NCI-H510A (cell line): ENCODE data around the gene RARRES2.
"Not testable (repeated sequence)": the region's sequence is repeated elsewhere in the genome, so short reads cannot be mapped to it uniquely, and the experiment has no call there.

ENCODE experiments used
- DNase-seq: peaks from one replicate; lab custom pipeline; 2025; lab: John Stamatoyannopoulos, UW

RARRES2 gene

DNA sequence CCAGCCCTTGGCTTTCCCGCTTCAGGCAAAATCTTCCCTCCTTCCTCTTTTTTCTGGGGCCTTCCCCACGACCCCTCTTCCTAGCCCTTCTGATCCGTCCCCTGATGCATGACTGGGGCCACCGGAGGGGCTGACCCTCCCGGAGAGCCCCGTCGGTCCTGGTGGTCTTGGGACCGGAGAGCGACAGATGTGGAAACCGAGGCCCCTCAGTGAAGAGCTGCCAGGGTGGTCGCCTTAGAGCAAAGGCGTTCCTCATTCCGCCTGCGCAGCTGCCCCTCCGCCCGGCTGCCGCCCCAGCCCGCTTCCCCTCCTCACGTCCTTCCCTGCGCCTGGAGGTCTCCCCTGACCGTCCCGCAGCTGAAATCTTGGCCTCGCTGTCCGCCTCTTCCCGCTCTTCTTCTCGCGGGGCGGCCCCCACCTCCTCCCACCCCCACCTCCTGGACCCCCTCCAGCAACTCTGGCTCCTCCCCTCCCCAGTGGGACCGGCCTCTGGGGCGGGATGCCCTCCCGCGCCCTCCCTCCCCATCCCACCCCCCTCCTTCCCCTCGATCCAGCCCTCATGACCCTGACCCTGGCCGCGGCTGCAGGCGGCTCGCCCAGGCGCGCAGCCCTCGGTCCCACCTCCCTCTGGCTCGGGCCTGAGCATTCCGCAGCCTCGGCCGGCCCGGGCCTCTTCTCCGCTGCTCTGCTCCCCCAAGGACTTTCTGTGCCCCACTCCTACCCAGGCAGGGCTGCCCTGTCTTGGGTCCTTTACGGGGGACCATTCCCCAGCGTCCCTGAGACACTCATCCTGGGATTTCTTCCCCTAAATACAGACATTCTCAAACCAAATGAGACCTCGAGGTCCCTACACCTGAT lies at the start of gene RARRES2:
RARRES2 (minus strand) TSS at position 367 of the 858 bp plus-strand sequence. CDS start 1,020 bp downstream, outside the sequence.
- DNase-seq, result no peak

- no peak for DNase-seq
Measured at GRCh38 chr7:150390205-150390604, 48.8 kb upstream of the RARRES2 start.

DNA sequence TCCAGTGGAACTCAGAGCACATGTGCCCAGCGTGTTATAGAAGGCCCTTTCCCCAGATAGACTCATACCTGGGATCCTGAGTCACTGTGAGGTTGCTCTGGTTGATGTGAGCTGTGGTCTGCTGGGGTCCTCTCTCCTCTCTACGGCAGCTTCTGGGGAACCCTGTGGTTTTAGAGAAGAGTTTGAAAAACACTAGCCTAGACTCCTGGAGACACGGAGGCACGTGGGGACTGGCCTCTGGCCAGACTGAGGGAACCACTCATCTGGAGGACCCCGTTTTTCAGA lies 48.0 kb upstream of the RARRES2 start:
- DNase-seq, result no peak

- peak; percentile 29 for DNase-seq
Measured at GRCh38 chr7:150388709-150389531, 47.5 kb upstream of the RARRES2 start.

DNA sequence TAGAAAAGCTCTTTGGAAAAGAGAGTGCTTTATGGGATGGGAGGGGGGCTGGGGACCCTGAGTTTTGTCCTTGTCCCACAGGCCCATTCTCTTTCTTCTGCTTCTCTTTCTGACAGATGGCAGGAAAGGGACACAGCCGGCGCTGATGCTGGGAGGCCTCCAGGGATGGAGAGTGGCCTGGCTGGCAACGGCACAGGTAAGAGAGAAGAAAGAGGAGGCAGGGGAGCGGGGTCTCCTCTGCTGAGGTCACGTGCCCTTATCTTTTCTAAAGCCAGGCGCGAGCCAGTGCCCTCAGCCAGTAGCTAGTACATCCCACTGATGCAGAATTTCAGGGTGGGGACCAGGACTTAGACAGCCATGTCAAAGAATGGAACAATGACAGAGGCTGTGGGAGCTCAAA lies 46.9 kb upstream of the RARRES2 start:
- no peak for DNase-seq

GRCh38 chr7:150385884-150386283 lies 44.5 kb upstream of the RARRES2 start:
- not testable (repeated sequence) for DNase-seq

GRCh38 chr7:150385302-150385723 lies 43.9 kb upstream of the RARRES2 start:
- no peak for DNase-seq

GRCh38 chr7:150384406-150385301 lies 43.2 kb upstream of the RARRES2 start:
- DNase-seq, result no peak

- peak; percentile 91 for DNase-seq
Measured at GRCh38 chr7:150383710-150384397, 42.4 kb upstream of the RARRES2 start.

GRCh38 chr7:150382844-150383225 lies 41.4 kb upstream of the RARRES2 start:
- DNase-seq, result no peak

DNA sequence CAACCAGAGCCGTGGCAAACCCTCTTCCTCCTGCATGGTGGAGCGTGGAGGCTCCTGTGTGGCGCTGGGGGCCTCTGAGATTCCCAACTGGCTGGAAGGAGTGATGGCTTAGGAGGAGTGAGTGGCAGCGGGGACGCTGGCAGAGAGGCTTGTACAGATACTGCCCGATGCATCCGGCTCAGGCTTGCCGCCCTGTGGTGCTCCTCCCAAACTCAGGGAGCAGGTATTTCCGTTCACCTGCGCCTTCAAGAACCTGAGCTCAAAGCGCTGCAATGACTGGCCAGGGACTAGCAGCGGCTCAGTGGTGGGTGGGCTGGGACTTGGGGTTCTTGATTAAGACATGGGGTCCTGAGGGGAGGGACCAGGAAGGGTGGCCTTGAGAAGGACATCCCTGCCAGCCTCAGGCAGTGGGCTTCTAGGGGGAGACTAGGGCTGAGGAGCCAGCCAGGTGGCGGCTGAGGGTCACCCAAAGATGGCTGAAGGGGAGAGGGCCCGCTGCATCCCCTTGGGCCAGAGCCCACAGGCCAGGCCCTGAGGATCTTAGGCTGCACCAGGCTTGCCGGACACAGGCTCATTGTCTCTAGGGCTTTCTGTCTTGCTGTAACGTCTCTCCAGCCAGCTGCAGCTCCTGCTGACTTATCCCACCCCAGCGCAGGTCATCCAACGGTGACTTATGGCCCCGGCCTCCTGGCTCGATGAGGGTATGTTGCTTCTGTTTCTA lies 40.9 kb upstream of the RARRES2 start:
- no peak for DNase-seq

DNA sequence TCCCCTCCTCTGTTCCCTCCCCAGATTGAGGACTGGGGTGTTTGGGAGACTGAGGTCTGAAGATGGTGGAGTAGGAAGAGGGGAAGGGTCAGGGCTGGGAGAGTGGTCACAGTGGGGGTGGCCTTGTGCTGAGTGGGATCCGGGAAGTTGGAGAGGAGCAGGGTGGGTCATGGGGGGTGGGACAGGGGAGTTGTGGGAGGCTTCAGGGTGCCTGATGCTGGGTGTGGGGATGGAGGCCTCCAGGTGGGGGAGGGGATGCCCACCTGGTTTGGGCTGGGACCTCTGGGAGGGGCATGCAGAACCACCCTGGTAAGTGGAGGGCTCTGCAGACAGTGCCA lies 40.3 kb upstream of the RARRES2 start:
- DNase-seq, result no peak

- DNase-seq, result no peak
Measured at GRCh38 chr7:150381096-150381495, 39.7 kb upstream of the RARRES2 start.

DNA sequence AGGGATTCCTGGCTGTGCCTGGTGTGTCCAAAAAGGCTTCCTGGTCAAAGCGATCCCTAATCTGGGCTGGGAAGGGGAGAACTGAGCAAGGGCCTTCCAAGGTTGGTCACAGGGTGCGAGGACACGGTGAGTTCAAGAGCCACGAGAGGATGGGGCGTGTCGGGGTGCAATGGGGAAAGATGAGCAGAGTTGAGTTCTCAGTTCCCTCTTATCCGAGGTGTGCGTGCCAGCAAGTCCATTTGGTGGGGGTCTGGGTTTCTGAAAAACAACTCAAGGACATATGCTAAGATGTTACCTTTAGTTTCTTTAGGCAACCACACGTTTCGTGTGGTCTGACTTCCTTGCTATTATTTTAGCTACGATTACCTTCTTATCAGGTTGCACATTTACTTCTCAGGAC lies 39.0 kb upstream of the RARRES2 start:
- DNase-seq, result no peak

DNA sequence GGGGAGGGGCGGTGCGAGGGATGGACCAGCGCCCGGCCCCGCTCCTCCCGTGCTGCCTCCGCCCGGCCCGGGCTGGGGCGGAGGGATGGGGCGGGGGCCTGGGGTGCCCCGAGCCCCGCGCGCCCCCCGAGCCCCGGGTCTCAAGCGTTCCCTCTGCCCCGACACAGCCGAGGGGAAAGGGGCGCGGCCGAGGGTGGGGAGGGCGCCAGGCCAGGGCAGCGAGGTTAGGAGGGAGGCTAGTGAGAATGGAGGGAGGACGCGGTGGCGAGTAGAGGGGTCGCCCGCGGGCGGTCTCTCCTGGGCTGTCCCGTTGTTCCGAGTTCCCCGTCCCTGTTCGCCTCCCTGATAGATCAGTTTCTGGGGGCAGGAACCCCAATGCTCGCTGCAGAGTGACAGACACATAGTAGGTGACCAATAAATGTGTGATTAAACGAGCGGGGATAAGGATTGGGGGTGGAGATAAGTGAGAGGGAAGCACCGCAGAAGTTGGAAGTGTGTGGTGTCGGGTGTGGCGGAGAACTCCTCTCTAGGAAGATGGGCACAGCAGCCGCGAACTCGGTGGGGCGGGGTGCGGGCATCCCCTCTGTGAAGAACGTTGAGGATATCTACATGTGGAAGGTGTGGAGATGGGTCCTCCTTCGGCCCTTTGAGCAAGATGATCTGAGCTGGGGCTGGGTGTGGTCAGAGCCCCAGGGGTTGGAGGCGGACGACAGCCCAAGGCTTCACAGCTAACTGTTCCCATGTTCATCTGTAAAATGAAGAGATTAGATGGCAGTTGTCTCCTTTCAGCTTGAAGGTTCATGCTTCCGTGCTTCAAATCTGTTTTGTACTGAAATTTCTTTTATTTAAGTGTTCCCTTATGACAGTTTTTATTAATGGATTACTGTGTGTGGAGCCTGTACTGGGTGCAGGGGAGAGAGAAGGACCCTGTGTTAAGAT lies 38.3 kb upstream of the RARRES2 start:
- no peak for DNase-seq

DNA sequence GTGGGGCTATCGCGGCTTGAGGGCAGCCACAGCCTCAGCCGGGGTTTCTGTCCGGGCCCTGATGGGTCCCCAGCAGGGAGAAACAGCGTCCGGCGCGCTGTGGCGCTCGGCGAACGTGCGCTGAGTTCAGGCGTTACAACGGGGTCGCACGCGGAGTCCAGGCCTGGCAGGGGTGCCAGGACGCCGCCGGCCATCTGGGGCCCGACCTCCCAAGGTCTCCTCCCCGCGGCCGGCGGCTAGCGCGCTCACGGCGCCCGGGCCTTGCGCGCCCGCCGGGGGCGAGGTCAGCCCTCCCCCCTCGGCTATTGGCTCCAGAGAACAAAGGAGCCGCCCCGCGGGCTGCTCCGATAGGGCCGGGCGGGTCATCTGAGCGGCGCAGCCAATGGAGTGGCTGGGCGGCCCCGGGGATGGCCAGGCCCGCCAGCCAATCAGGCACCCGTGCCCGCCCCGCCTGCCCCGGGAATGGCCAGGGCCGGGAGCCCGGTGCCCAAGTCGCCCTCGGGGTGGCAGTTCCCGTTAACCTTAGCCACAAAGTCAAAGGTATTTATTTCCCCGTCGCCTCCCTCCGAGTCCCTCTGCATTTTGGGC lies 37.5 kb upstream of the RARRES2 start, which contains the start of gene ZNF775:
ZNF775 (plus strand) TSS at position 478 of the 588 bp plus-strand sequence. CDS start 9,141 bp downstream, outside the sequence.
- DNase-seq, result peak; percentile 86

DNA sequence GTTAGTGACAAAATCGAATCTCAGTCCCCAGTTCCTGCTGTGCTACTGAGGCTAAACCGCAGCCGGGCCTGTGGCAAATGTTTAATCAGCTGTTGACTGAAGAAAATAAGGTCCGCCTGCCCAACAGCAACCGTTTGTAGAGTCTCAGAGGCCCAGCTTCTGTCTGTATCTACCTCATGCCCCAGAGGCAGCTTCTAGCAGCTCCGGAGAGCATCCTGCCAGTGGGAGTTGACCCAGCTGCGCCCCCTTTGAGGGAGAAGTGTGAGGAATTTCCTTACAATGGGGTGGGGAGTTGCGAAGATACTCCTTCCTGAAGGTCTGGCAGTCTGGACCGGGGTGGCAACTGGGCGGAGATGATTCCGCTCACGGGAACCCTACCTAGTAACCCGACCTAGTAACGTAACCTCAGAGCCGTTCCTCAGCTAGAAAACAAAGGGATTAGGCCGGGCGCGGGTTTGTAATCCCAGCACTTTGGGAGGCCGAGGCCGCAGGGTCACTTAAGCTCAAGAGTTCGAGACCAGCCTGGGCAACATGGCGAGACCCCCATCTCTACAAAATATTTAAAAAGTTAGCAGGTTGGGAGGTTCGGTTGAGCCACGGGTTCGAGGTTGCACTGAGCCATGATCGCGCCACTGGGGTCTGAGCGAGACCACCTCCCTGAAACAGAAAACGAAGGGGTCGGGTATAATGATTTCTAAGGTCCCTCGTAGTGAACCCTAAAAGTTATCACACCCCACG lies 36.9 kb upstream of the RARRES2 start:
- DNase-seq, result peak; percentile 50

DNA sequence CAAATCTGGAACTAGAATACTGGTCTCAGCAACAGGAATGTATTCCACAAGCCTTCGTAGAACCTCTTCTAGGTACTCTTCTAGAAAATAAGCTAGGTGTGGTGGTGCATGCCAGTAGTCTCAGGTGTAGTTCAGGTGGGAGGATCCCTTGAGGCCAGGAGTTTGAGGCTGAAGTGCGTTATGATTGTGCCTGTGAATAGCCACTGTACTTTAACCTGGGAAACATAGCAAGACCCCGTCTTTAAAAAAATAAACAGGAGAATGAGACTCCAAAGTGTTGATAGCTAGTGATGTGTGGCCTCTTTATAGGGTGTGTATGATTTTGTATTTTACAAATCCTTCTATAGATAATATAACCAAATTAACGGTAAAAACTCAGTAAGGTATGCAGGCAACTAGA lies 36.2 kb upstream of the RARRES2 start:
- DNase-seq, result no peak

GRCh38 chr7:150377196-150377595 lies 35.8 kb upstream of the RARRES2 start:
- no peak for DNase-seq
